HuH-7 (cell line): Measurements from ENCODE around the gene TRABD.
"Not testable (repeated sequence)": the region's sequence is repeated elsewhere in the genome, so short reads cannot be mapped to it uniquely, and the experiment has no call there.

Source experiments
- DNase-seq: peaks from one replicate; pipeline ENCODE4 v3.0.0; 2011; ENCODE audit warnings: low spot score

Gene TRABD

DNA sequence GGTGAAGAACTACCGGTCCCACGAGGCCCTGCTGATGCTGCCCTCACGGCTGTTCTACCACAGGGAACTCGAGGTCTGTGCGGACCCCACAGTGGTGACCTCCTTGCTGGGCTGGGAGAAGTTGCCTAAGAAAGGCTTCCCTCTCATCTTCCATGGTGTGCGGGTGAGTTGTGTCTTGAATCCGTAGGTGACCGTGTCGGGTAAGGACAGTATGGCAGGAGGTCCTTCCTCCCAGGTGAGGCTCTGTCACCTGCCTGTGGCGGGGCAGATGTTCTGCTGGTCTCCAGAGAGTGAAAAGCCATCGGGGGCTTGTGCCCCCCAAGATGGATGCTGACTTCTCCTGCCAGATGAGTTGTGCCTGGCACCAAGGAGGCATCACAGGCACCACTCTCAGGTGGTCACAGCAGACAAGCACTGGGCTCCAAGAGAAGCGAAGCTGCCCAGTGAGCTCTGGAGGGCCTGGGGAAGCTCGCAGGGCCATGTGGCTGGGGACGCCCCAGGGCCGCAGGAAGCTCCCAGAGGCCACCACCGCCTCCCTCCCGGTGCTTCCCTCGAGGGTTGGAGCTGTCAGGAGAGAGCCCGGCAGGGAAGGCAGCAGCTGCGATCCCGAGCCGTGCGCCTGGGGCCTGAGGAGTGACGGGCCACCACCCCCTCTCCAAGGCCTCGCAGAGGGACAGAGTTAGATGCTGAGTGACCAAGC is 32.5 kb upstream of the TRABD start:
- DNase-seq, result no peak

DNA sequence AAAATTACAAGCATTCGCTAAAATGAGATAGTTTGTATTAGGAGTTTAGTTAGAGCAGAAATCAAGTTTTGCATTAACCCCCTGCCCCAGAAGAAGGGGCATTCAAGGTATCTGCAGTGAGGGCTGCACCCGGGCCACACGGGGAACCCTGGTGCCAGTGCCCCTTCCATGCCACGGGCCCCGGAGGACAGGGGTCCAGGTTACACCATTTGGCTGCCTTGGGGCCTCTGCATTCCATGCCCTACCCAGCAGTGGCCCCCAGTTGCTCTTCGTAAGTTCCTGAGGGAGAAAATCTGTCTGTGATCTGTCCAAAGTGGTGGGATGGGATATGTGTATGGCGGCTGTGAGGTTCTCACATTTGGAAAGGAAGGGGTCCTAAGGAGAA is 32.0 kb upstream of the TRABD start:
- peak; percentile 18 for DNase-seq

DNA sequence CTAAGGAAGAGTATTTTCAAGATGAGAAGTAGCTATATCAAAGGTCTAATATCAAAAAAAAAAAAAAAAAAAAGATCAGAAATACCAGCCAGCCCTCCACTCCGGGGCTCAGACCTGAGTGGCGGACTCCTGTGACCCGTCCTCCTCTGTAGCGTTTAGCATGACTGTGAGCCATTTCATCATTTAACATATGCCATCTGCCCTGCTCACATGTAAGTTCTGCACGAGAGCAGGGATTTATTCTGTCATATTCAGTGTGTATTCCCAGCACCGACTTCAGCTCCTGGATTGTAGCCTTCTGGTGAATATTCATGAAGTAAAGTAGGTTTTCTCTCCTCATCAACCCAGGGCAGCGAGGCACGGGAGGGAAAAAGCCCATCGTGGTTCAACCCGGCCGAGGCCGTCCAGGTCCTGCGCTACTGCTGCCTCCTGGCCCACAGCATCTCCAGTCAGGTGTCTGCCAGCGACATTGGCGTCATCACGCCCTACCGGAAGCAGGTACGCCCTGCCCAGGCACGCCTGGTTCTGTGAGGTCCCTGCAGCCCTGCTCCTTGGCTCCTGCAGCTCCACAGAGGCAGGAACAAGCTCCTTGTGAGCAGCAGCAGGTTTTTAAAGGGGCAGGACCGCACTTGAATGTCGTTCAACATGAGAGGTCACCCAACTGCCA is 27.9 kb upstream of the TRABD start:
- DNase-seq, result no peak

DNA sequence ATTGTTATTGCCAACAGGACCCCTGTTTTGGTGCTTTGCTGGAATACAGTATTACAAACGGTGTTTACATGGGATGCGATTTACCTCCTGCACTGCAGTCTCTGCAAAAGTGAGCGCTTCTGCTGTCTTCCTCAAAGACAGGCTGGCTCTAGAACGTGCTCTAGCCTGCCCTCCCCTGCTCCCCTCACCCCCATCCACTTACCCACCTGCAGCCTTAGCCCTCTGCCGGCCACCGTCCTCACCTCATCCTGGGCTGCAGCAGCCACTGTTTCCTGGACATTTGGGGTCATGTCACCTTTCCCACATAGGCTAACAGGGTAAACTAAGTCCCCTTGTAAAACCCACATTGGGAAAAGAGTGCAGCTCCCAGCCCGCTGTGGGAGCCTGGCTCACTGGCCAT is 24.8 kb upstream of the TRABD start:
- DNase-seq, result no peak

DNA sequence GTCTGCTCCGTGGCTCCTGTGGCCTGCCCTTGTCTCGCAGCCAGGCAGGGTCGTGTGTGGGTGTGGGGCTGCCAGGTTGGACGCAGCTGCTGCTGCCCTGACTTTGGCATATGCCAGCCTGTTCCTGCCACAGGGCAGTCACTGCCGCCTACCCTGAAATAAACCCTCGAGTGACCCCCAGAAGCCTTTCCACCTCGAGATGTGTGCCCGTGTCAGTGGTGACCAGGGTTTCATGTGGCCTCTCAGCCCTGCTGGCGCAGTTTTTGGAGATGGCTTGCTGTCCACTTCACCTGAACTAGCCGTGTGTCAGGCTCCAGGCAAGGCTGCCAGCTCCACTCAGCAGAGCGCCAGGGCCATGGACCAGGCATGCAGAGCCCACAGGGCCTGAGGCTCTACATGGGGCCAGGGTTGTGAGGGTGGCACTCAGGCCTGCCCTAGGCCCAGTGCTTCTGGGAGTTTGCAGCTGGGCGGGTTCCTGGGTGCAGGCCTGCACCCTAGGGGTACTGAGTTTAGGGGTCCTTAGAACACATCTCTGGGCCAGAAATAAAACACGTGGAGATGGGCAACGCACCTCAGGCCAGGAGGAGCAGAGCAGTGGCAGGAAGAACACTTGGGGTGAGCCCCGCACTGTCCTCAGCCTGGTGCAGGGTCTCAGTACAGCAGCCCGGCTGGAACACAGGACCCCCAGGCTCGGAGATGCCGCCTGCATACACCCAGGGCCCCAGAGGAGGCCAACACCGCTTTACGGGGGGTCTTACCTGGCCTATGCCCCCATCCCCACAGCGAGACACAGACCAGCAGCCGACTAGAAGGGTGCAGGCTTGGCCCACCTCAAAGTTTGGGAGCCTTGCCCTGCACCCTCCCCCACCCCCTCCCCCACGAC is 24.0 kb upstream of the TRABD start:
- no peak for DNase-seq

DNA sequence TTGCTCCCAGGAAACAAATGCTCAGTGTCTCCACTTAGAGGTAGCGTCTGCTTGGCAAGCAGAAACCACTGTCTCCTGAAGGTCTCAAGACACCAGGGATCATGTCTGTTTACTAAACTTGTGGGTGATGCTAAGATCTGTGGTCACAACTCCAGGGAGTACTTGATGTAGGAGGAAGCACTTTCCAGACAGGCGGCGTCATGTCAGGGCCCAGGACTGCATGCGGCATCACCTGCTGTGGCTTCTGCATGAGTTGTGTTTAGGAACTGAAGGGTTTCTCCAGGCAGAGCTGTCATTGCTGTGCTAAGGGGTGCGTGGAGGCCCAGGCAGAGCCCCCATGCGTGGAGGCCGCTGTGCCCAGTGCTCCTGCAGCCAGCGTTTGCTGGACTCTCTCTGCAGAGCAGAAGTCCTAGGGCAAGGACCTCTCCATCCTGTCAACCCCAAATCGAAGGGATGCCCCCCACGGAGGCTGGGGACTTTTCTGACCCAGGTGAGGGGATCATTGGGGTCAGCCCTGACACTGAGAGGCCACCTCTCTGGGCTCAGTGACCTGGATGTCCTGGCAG is 23.2 kb upstream of the TRABD start:
- no peak for DNase-seq

DNA sequence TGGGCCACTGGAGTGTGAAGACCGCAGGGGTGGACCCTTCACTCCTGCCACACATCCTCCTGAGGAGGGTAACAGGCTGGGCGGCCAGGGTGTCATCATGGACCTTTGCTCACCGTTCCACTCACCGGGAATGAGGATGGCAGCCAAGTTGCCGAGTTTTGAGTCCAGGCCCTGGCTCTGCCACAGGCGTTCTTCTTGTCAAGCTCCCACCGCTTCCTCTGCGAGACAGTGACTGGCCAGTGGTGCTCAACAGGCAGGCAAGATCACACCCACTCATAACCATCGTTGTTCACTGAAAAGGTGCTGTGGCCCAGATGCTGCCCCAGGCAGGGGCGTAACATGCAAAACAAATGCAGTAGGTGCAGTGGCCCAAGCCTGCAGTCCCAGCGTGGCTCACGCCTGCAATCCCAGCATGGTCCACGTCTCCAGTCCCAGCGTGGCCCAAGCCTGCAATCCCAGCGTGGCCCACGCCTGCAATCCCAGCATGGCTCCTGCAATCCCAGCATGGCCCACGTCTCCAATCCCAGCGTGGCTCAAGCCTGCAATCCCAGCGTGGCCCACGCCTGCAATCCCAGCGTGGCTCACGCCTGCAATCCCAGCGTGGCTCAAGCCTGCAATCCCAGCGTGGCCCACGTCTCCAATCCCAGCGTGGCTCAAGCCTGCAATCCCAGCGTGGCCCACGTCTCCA is 20.1 kb upstream of the TRABD start:
- no peak for DNase-seq

DNA sequence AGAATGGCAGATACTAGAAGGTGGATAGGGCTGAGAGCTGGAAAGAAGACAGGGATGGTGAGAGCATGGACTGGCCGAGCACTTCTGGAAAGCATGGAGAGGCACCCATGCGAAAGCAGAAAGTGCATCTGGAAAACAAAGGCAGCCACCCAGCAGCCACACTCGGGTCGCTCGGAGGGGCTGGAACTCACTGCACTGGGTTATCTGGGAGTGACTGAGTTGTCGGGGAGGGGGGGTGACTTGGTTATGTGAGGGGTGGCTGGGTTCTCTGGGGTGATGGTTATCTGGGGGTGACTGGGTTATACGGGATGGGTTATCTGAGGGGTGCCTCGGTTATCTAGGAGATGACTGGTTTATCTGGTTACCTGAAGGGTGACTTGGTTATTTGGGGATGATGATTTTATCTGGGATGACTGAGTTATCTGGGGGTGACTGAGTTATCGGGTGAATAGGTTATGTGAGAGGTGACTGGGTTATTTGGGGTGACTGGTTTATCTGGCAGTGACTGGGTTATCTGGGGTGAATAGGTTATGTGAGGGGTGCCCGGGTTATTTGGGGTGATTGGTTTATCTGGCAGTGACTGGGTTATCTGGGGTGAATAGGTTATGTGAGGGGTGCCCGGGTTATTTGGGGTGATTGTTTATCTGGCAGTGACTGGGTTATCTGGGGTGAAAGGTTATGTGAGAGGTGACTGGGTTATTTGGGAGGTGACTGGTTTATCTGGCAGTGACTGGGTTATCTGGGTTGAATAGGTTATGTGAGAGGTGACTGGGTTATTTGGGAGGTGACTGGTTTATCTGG is 17.8 kb upstream of the TRABD start:
- DNase-seq, result no peak

DNA sequence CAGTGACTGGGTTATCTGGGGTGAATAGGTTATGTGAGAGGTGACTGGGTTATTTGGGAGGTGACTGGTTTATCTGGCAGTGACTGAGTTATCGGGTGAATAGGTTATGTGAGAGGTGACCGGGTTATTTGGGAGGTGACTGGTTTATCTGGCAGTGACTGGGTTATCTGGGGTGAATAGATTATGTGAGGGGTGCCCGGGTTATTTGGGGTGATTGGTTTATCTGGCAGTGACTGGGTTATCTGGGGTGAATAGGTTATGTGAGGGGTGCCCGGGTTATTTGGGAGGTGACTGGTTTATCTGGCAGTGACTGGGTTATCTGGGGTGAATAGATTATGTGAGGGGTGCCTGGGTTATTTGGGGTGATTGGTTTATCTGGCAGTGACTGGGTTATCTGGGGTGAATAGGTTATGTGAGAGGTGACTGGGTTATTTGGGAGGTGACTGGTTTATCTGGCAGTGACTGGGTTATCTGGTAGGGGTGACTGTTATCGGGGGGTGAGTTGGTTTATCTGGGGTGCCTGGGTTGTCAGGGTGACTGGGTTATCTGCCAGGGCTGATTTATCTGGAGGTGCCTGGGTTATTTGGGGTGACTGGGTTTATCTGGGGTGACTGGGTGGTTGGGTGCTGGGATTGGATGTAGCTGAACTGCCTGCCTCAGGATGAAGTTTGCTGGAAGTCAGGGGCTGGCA is 17.1 kb upstream of the TRABD start:
- DNase-seq, result not testable (repeated sequence)

DNA sequence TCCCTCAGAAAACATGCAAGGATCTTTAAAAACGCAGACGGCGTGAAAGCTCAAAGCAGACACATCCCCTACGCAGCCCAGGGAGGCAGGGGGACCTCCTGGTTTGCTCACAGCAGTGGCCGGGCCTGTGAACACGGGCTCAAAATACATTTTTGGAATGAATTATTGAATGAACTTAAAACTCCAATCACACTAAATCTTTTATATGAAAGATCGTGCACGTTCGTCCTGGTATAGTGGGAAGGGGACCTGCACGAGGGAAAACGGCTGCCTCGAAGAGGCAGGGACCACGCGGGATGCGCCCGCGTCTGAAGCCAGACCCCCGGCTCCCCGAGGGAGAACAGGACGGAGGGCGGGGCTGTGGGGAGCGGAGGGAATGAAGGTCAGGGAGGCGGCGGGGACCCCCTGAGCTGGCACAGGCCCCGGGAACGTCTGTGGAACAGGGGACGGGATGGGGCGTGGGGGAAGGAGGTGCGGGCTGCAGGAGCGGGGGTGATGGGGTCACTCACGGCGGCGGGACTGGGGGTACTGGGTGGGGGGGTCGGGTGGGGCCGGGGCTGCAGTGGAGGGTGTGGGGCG is 16.4 kb upstream of the TRABD start:
- DNase-seq, result no peak

DNA sequence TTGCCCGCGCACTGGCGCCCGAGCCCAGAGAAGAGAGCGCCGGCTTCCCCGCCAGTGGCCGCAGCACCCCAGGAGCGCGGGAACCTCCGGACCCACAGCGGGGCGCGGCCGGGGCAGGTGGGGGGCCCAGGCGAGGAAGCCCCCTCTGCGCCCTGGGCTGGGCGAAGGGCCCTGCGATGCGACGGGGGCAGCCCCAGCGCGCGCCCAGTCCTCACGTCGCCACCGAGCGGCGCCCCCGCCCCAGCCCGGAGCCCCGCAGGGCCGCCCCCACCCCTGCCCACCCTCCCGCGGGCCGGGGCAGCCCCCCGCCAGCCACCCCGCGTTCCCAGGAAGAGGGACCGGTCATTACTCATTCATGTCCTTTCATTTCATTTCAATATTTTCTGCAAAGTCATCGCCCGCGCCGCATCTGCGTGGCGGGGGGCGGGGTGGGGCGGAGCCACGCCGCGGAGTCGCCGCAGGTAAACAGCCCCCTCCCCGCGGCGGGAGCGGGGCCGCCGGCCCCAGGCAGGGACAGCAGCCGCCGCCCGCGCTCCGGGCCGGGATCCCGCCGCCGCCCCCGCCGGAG is 15.9 kb upstream of the TRABD start:
- peak; percentile 76 for DNase-seq

DNA sequence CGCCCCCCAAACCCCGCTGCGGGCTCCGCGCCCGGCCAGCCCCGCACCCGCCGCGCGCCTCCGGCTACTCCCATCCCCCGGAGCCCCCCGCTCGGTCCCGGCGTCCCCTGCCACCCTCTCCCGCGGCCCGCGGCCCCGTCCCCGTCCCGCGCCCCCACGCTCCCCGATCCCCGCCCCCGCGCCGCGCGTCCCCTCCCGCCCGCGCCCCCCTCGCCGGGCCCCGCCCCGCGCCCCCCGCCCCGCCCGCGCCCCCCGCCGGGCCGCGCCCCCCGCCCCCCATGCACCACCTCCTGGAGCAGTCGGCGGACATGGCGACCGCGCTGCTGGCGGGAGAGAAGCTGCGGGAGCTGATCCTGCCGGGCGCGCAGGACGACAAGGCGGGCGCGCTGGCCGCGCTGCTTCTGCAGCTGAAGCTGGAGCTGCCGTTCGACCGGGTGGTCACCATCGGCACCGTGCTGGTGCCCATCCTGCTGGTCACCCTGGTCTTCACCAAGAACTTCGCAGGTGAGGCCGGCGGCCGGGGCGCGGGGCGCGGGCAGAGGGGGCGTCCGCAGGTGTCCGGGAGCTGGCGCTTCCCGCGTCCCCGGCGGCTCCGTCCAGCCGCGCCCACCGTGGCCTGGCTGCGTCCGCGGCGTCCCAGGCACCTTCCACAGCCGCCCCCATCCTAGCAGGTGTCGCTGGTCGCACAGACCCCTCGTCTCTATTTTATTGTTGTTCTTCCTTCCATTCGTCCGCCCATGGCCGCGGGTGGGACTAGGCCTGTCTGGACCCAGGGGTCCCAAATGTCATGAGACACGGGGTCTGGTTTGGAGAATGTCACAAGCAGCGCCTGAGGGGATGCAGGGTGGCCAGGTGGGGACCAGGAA is 15.0 kb upstream of the TRABD start, which contains the start of gene PANX2:
Gene PANX2, plus strand, starts transcription at position 279 of the 866 bp plus-strand sequence. Its CDS starts 0 bp downstream, at position 279.
- no peak for DNase-seq

DNA sequence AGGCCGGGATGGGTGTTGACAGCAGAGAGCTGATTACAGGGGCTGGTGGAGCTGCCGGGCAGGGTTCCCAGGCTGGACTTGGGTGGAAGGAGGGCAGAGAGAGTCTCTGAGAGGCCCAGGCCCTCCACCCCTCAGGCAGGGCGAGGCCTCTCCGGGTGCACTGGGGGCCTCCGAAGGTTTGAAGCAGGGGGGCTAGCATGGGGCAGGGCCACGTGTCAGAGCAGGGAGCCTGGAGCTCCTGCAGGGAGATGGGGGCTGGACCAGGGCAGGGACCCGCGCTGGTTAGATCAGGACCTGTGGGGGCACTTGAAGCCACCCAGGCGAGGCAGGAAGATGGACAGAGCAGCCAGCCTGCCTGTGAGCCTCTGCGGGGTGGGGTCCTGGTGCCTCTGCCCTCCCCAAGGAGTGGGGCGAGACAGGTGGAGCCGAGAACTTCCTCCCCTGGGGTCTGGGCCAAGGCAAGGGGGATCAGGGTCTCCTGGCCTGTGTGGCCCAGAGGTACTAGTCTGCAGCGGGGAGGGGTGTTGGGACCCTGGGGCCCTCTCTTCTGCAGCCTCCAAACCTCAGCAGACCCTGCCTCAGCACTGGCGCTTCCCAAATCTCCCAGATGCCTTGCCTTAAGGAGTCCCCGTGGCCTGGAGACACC is 14.3 kb upstream of the TRABD start:
- no peak for DNase-seq

DNA sequence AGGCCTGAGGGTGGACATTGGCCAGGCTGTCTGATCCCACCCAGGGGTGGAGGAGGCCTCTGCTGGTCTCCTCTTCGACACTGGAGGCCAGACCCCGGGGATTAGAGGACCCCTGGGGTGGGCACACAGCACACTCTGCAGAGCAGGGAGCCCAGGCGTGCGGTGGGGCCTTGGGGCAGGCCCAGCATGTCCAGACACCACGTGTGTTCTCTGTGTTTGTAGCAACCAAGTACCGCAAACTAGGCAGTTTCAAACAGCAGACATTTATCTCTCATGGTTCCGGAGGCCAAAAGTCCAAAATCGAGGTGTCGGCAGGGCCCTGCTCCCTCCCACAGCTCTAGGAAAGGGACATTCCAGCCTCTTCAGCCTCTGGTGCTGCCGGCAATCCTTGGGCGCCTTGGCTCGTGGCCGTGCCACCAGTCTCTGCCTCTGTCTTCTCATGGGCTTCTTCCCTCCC is 13.7 kb upstream of the TRABD start:
- DNase-seq, result no peak

DNA sequence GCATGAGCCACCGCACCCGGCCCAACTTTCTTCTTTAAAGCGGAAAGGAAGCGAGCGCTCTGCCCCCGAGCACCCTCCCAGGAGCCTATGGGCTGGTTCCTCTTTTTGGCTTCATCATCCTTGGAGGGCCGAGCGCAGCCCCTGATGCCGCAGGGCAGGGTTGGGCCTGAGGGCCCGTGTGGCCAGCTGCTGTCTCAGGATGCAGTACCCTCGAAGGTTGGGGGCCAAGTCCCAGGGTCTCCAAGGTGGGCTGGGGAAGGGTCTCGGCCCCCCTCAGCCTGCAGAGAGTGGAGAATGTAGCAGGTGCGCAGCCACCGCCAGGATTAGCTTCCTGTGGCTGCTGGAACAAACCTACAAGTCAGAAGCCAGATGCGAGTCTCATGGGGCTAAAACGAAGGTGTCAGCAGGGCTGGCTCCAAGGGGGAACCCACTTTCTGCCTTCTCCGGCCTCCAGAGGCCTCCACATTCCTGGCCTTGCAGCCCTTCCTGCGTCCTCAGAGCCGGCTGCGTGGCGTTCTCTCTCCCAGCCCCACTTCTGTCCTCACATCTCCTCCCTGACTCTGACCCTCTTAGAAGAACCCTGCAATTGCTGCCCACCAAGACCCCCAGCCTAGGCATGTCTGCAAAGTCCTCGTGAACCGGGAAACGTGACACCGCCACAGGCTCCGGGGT is 12.3 kb upstream of the TRABD start:
- no peak for DNase-seq

DNA sequence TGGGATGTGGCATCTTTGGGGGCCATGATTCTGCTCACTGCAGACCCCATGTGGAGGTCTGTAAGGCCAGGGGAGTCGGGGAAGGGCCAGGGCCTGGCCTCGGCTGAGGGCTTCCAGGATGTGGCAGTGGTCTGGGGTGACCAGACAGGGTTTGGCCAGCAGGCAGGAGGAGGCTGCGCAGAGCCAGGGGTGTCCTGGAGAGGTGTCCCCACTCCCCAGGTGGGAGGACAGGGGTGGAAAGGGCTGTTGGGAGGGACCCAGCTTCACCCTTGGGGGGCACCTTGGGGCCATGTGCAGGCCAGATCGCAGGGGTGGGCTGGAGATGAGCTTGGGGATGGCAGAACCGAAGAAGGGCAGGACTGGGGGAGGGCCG is 11.7 kb upstream of the TRABD start:
- DNase-seq, result no peak

DNA sequence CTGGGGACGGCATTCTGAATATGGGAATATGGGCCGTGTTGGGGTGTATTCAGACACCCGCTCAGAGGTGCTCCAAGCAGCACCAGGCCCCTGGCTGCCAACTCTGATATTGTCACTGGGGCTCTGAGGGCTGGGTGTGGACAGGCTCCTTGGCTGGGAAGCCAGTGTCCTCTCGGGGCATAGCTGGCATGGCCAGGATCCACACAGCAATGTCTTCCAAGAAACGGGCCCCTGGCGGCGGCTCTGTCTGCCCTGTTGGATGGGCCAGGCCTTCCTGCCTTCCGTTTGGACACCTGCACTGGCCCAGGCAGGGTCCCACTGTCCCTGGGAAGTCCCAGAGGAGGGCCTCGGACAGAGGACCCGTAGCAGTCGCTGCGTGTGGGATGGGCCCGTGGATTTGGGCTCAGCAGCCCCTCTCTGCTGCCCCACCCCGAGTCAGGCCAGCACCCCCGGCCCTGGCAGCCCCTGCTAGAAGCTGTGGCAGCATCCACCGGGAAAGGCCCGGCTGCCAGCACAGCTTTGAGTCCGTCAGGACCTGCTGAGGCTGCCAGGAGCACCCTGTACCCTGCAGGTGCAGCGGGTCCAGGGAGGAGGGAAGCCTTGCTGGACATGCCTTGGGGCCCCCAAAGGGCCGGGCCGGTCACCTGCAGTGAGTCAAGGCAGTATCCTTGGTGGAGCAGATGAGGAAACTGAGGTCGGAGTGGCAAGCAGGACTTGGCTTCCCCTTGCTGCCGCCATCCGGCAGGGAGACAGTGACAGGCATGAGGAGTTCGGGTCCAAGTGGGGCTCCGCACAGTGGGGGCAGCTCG is 11.1 kb upstream of the TRABD start:
- DNase-seq, result no peak
